Urothelium cell line (cell line): ENCODE results near the gene PTPRD.

Experiments
- DNase-seq: peaks from one replicate; pipeline ENCODE4 v3.0.0; 2011; ENCODE audit warnings: low spot score, mixed read lengths
- FAIRE-seq: peaks from 2 replicates; lab custom pipeline; 2011; peaks lifted over from hg19 to GRCh38; lab: Jason Lieb, UNC

The PTPRD gene

GRCh38 chr9:8895106-8895860 is 1717.5 kb downstream of the PTPRD start:
- DNase-seq = no peak
- no peak for FAIRE-seq

GRCh38 chr9:8890695-8891094 is 1722.1 kb downstream of the PTPRD start:
- no peak for FAIRE-seq
- no peak for DNase-seq

DNA sequence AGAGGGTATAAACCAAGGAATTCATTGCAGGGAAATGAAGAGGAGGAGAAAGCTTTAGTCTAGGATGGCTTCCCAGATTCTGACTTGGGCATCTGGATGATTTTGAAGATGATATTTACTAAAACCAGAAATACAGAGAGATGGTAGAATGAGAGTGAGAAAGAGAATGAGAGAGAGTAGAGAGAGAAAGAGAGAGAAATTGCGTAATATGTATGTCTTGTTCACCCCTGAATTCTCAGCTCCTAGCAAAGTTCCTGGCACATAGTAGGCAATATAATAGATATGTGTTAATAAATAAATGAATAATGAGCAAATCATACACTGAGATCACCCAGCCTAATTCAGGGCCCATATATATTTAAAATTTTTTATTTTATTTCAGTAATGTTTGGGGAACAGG is 1723.7 kb downstream of the PTPRD start:
- FAIRE-seq = no peak
- DNase-seq = no peak

DNA sequence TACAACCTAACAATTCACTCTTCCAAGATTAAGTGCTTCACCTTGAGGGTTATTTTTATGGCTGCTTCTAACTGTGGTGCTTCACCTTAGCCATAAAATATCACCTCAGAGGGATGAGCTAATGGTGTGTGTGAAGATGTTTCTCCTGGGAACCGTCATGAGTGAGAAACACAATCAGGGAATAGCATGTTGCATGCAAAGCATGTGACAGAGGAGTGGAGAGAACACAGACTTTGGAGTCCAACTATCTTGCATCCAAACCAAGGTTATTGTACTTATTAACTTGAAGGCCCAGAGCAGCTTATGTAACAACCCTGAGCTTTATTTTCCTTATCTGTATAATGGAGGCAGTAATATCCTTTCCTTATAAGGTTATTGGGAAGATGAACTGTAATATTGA is 1724.2 kb downstream of the PTPRD start:
- FAIRE-seq = no peak
- no peak for DNase-seq

GRCh38 chr9:8887369-8887768 is 1725.4 kb downstream of the PTPRD start:
- DNase-seq (no peak), FAIRE-seq (no peak)

- no peak for FAIRE-seq
Measured at GRCh38 chr9:8883321-8883720, 1729.5 kb downstream of the PTPRD start.

DNA sequence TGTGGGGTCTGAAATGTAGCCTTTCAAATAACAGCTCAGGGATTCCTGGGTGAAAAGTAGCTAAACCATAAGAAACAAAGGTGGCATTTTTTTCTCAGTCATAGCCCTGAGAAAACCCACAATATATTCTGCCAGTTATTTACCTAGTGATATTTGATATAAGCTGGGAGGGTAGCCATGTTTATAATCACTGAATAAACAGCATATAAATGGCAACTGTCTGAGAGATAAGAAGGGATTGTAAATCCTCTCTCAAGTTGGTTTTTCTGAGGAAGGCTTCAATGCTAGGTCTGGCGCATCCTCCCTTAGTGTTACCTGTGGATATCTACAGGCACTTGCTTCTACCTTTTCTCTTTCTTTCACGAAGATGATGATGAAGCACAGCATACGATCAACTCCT is 1732.7 kb downstream of the PTPRD start:
- no peak for FAIRE-seq
- no peak for DNase-seq

More at GRCh38 chr9:8883321-8883720, 1729.5 kb downstream of the PTPRD start:
- DNase-seq = no peak

- no peak for FAIRE-seq
- DNase-seq = no peak
Measured at GRCh38 chr9:8879284-8879683, 1733.5 kb downstream of the PTPRD start.

GRCh38 chr9:8877753-8878494 is 1734.9 kb downstream of the PTPRD start:
- DNase-seq (no peak), FAIRE-seq (no peak)

- FAIRE-seq = no peak
- DNase-seq = no peak
Measured at GRCh38 chr9:8876303-8876702, 1736.5 kb downstream of the PTPRD start.

DNA sequence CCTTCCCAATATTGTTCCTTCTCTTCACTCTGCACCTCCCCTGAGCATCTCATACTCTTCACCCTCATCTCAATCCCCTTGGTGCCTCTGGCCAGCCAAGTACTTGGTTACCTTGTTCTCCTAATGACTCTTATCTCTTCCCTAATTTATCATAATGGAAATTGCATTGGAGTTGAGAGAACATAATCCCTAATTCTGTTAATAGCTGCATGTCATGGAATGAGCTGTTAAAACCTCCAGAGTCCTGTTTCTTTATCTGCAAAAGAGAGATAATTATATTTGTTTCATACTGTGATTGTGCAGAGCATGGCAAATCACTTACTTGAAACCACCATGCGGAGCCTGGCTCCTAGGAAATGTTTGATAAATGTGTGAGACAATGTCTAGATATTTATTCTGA is 1738.3 kb downstream of the PTPRD start:
- FAIRE-seq (no peak), DNase-seq (no peak)

- DNase-seq (no peak), FAIRE-seq (no peak)
Measured at GRCh38 chr9:8872802-8873201, 1740.0 kb downstream of the PTPRD start.

DNA sequence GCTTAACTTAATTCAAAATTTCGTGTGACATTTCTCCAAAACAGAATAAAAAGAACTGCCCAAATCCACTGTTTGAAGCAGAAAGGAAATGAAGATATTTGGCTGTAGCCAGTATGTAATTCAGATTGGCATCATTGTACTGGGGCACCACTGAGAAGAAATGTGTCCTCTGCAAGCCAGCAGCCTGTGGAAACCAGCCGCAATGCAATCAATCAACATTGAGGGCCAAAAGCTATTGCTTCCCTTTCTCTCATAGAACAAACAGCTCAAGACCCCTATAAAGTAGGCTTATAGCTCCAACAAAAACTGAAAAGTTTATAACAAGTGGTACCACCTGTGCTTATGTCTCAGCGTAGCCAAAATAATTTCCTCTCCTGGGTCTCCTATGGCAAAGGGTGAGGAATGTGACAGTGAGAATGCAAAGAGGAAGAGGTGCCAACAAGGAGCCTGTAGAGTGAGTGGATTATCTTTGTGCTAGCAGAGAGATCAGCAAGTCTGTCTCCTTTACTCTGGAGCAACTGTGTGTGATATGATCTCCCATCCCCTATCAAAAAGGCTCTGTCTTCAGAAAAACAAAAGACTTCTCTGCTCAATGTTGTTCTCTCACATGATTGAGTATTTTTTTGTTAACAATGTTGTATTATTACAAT is 1740.9 kb downstream of the PTPRD start:
- FAIRE-seq (no peak), DNase-seq (no peak)

GRCh38 chr9:8871396-8871795 is 1741.4 kb downstream of the PTPRD start:
- DNase-seq = no peak
- no peak for FAIRE-seq

- DNase-seq (no peak), FAIRE-seq (no peak)
Measured at GRCh38 chr9:8869812-8870211, 1743.0 kb downstream of the PTPRD start.

GRCh38 chr9:8868632-8869031 is 1744.2 kb downstream of the PTPRD start:
- no peak for FAIRE-seq
- peak; percentile 9 for DNase-seq

- FAIRE-seq (no peak), DNase-seq (no peak)
Measured at GRCh38 chr9:8867148-8867547, 1745.7 kb downstream of the PTPRD start.

- no peak for FAIRE-seq
- no peak for DNase-seq
Measured at GRCh38 chr9:8864545-8864896, 1748.3 kb downstream of the PTPRD start.

GRCh38 chr9:8863886-8864544 is 1748.8 kb downstream of the PTPRD start:
- DNase-seq (no peak), FAIRE-seq (no peak)

DNA sequence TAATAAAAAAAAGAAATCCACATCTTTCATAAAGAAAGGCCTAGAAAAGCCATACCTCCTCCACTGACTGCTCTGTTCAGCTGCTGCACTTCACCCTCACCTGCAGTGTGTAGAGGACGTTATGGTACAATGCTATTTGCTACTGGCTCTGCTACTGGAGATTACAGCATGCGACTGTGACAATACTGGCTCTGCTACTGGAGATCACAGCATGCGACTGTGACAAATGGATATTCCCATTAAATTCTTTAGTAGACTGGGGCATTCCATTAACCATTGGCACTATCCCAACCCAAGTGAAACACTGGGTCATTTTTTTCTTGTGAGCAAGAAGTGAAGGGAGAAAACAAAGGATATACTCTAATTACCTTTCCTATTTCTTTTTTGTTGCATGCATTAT is 1749.7 kb downstream of the PTPRD start:
- DNase-seq = no peak
- FAIRE-seq = no peak

DNA sequence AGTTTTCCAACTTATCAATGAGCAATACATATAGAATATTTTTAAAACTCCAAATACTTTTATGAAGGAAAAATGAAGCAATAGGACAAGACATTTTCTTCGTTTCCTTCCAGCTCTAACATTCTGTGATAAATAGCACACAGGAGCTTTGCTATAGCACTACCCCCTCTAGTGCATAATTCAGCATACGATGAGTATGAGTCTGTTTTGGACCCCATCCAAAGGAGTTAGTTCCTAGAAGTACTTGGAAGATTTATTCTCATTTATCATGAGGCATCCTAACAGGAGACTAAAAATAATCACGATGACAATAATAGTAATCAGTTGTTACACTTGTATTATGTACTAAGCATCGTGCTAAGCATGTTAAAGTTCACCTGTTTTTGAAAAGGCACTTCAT is 1751.9 kb downstream of the PTPRD start:
- DNase-seq (no peak), FAIRE-seq (no peak)
